ENCODE data around the gene SNX32.

The SNX32 gene

GRCh38 chr11:65833297-65834030, at the start of gene SNX32:
Gene SNX32, plus strand, starts transcription at chr11:65833963. Its CDS starts 103 bp downstream, at chr11:65834066.
- DNase-seq = peak; percentile 81

- no peak for DNase-seq
Measured at GRCh38 chr11:65785319-65786007, 48.3 kb upstream of the SNX32 start.

- no peak for DNase-seq
Measured at GRCh38 chr11:65786008-65786785, 47.6 kb upstream of the SNX32 start.

GRCh38 chr11:65786786-65787636, 46.8 kb upstream of the SNX32 start, which contains the start of gene OVOL1:
Gene OVOL1, plus strand, starts transcription at chr11:65787063. Its CDS starts 311 bp downstream, at chr11:65787374.
- peak; percentile 63 for DNase-seq

- DNase-seq = no peak
Measured at GRCh38 chr11:65787649-65788622, 45.8 kb upstream of the SNX32 start.

- no peak for DNase-seq
Measured at GRCh38 chr11:65788821-65789220, 44.9 kb upstream of the SNX32 start.

GRCh38 chr11:65789230-65790103, 44.3 kb upstream of the SNX32 start:
- no peak for DNase-seq

GRCh38 chr11:65790104-65790901, 43.5 kb upstream of the SNX32 start:
- no peak for DNase-seq

- DNase-seq = no peak
Measured at GRCh38 chr11:65790902-65791650, 42.7 kb upstream of the SNX32 start.

GRCh38 chr11:65791719-65792213, 42.0 kb upstream of the SNX32 start:
- DNase-seq = no peak

GRCh38 chr11:65792456-65792855, 41.3 kb upstream of the SNX32 start:
- DNase-seq = no peak

GRCh38 chr11:65793144-65793581, 40.6 kb upstream of the SNX32 start:
- DNase-seq = no peak

GRCh38 chr11:65793625-65794400, 40.0 kb upstream of the SNX32 start:
- DNase-seq = no peak

GRCh38 chr11:65794570-65795510, 38.9 kb upstream of the SNX32 start:
- DNase-seq = no peak

- DNase-seq = no peak
Measured at GRCh38 chr11:65796726-65797601, 36.8 kb upstream of the SNX32 start.

Data from NCI-H1048 (cell line).